Measurements from ENCODE around the gene LAIR2.

Gene LAIR2

DNA sequence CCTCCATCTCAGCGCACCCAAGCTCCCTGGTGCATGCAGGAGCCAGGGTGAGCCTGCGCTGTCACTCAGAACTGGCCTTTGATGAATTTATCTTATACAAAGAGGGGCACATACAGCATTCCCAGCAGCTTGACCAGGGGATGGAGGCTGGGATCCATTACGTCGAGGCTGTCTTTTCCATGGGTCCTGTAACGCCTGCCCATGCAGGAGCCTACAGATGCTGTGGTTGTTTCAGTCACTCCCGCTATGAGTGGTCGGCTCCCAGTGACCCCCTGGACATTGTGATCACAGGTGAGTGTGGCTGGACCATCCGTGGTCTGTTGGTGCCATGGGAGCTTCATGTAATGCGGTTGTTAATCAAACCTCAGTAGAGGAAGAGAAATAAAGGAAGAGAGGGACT is 33.0 kb downstream of the LAIR2 start:
- DNase-seq (ENCODE audit: low spot score), result no peak

GRCh38 chr19:54536956-54537355 is 34.3 kb downstream of the LAIR2 start:
- DNase-seq (ENCODE audit: low spot score), result no peak

DNA sequence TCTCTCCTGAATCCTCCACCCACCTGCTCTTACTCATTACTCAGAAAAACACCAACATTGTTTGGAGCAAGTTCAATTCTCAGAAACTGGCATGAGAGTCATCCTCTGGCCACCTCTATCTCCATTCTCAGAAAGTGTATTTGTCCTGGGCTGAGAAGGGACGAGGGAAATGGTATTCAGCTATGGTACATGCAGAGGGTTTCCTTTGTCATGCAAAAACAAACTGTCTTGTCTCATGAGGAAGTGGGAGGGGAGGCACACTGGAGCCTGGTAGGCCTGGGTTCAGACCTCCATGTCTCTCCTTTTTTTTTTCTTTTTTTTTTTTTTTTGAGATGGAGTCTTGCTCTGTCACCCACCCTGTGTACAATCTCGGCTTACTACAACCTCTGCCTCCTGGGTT is 39.1 kb downstream of the LAIR2 start:
- DNase-seq (ENCODE audit: low spot score), result no peak

GRCh38 chr19:54548806-54549205 is 46.2 kb downstream of the LAIR2 start:
- no peak for DNase-seq (ENCODE audit: low spot score)

DNA sequence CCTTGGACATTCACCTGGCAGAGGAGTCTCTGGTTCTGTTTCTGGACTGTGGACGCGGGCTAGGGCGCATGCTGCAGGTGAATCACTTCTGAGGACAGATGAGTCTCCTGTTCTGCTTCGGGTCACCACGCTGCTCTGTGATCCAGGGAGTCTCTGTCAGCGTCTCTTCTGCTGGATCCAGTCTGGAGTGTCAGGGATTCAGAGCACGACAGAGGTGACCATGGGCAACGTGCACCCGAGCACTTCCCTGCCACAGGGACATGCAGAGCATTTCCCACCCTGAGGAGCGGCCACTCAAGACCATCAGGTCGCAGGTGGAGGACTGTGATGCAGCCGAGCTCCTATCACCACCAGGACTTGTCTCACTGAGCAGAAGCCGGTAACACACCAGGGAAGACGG is 46.6 kb downstream of the LAIR2 start:
- no peak for DNase-seq (ENCODE audit: low spot score)

- no peak for DNase-seq (ENCODE audit: low spot score)
Observed at GRCh38 chr19:54551293-54551692, 48.7 kb downstream of the LAIR2 start.

GRCh38 chr19:54551950-54552912 is 49.6 kb downstream of the LAIR2 start:
- no peak for DNase-seq (ENCODE audit: low spot score)

- no peak for DNase-seq (ENCODE audit: low spot score)
Observed at GRCh38 chr19:54552913-54553310, 50.3 kb downstream of the LAIR2 start.

GRCh38 chr19:54554006-54554405 is 51.4 kb downstream of the LAIR2 start:
- no peak for DNase-seq (ENCODE audit: low spot score)

DNA sequence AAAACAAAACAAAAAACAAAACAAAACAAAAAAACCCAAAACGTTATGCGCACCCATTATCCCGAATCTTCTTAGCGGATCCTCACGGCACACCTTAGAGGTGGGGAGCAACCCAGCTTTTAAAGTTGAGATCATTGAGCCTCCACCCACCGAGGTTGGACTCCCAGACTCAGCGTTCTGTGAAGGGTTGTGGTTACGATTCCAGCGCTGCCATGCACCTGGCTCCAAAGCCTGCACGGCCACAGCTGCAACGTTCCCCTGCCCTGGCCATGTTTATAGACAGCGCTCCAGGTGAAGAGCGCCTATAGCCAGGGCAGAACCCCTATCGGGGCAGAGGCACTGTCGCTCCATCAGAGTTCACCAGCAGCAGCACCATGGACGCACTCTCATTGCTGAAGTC is 52.3 kb downstream of the LAIR2 start:
- DNase-seq (ENCODE audit: low spot score), result no peak

GRCh38 chr19:54556194-54556593 is 53.6 kb downstream of the LAIR2 start:
- no peak for DNase-seq (ENCODE audit: low spot score)

DNA sequence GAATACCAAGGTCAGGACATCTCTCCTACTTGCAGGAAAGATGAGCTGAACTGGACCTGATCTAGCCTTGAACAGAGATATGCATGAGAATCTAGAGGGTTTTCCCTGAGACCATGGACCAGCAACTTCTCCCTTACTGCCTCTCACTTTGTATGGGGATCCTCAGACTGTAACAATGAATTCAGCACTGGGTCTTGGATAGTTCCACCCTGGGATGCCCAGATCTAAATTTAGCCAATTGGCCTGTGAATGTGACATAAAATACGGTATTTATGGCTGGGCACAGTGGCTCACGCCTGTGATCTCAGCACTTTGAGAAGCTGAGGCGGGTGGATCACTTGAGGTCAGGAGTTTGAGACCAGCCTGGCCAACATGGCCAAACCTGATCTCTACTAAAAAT is 55.7 kb downstream of the LAIR2 start:
- DNase-seq (ENCODE audit: low spot score), result no peak

Measured in kidney tubule cell (primary cell).